IMR-90 (cell line): ENCODE data around the gene MRPL10.

Experiments used
- CTCF ChIP-seq: conservative IDR thresholded peaks from 2 replicates; pipeline ENCODE4 v1.5.1; 2012; ENCODE audit warnings: mild to moderate bottlenecking, low read depth, low read length, improper control_type of control experiment
- NFE2L2 ChIP-seq: fragments of 150-350 bp; IDR thresholded peaks from 2 replicates; pipeline ENCODE4 v1.6.1; 2016; ENCODE audit warnings: low read depth, mild to moderate bottlenecking, low read length
- POLR2A ChIP-seq: IDR thresholded peaks from 2 replicates; pipeline ENCODE4 v1.6.1; 2012; ENCODE audit warnings: mild to moderate bottlenecking, low read depth, low read length

GRCh38 chr17:47807421-47807820 lies 23.9 kb downstream of the MRPL10 start:
- no peak for TF ChIP-seq NFE2L2
- TF ChIP-seq POLR2A: no peak
- TF ChIP-seq CTCF: no peak
